ENCODE data around the gene RNLS. TPM values are rescaled to one million over a fixed set of nuclear protein-coding genes. Genes with fewer than 3 reads are reported as not detected.

Gene RNLS
- total RNA-seq, 1 experiment from 2014 or later = not detected

DNA sequence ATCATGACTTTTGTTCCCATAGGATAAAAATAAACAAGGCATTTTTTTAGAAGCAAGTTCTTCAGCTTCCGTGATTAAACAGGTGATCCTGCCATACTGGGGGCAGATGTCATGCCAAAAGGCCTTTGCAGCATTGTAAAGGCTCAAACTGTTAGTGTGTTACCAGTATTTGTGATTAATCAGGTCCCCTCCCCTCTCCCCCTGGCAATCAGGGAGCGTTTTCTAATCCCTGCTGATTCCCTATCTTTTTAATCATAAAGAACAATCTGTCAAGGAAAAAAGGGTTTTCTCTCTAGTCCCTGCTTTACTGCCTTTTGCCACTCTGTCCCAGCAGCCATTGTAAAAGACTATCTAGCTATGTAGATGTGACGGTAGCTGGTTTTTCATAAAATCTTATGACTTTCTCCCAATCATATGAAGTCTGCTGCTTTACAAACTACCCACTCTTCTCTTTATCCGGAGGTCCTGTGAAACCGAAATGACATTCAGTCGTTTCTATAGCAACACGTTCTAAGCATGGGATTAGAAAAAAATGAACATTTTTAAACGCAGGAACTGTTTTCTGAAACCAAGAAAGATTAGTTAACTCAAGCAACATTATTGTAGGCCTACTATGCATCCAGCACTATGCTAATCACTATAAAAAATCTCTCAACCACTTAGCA lies 210.9 kb downstream of the RNLS start:
- TF ChIP-seq, protein P1, sequence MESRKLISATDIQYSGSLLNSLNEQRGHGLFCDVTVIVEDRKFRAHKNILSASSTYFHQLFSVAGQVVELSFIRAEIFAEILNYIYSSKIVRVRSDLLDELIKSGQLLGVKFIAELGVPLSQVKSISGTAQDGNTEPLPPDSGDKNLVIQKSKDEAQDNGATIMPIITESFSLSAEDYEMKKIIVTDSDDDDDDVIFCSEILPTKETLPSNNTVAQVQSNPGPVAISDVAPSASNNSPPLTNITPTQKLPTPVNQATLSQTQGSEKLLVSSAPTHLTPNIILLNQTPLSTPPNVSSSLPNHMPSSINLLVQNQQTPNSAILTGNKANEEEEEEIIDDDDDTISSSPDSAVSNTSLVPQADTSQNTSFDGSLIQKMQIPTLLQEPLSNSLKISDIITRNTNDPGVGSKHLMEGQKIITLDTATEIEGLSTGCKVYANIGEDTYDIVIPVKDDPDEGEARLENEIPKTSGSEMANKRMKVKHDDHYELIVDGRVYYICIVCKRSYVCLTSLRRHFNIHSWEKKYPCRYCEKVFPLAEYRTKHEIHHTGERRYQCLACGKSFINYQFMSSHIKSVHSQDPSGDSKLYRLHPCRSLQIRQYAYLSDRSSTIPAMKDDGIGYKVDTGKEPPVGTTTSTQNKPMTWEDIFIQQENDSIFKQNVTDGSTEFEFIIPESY (IDR thresholded peaks at IDR 0.05; ENCODE audit: extremely low read depth, insufficient replicate concordance, low read length) = no peak
- TF ChIP-seq JUND (IDR thresholded peaks at IDR 0.05) (no peak), SIN3A (IDR thresholded peaks at IDR 0.05; ENCODE audit: low read depth) (no peak), SP1 (IDR thresholded peaks at IDR 0.05; ENCODE audit: low read depth) (no peak), ELF1 (IDR thresholded peaks at IDR 0.05; ENCODE audit: borderline replicate concordance, low read depth) (no peak), SRF (IDR thresholded peaks at IDR 0.05; ENCODE audit: low read depth) (no peak), EZH2 (IDR thresholded peaks at IDR 0.05) (no peak)
- TF ChIP-seq, protein P2, sequence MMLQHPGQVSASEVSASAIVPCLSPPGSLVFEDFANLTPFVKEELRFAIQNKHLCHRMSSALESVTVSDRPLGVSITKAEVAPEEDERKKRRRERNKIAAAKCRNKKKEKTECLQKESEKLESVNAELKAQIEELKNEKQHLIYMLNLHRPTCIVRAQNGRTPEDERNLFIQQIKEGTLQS (IDR thresholded peaks at IDR 0.05) = no peak
- ATAC-seq (no peak), DNase-seq (ENCODE audit: low read depth, low spot score) (no peak)
- no peak overlapping the region for H3K4me2 ChIP-seq (ENCODE audit: low read length)
- no peaks in the 10 kb centered on the region for H3K79me2 ChIP-seq (ENCODE audit: insufficient read depth, low read length)
- CTCF ChIA-PET = no interaction called here
- RAD21 ChIA-PET (ENCODE audit: low non-redundant PET in 1 of 2, low total read pairs in 2 of 2, uncharacterized antibody in 2 of 2, unreplicated experiment in 2 of 2) = no interaction called here
- intact Hi-C loops (cut with micrococcal nuclease) = no loop called here
- no TSS peak for BruUV-seq (replicated peaks)
- POLR2A ChIA-PET = no interaction called here
- H3K9ac ChIP-seq (ENCODE audit: low read length) = no peak overlapping the region
- H3K27me3 ChIP-seq (ENCODE audit: insufficient read depth, low read length) = no peaks in the 10 kb centered on the region
- no peaks in the 10 kb centered on the region for H4K20me1 ChIP-seq (ENCODE audit: insufficient read depth)
- H3K4me1 ChIP-seq (ENCODE audit: control insufficient read depth in 1 of 2, insufficient read depth in 2 of 2, low read length in 2 of 2) = no peaks in the 10 kb centered on the region
- H3K27ac ChIP-seq (ENCODE audit: low read depth, low read length) = no peak overlapping the region
- H3K9me2 ChIP-seq (ENCODE audit: insufficient read depth) = no peaks in the 10 kb centered on the region
- H3K9me3 ChIP-seq (ENCODE audit: control insufficient read depth in 1 of 2, insufficient read depth in 1 of 2, low read depth in 1 of 2, low read length in 2 of 2) = no peaks in the 10 kb centered on the region
- no peaks in the 10 kb centered on the region for H3K36me3 ChIP-seq (ENCODE audit: control insufficient read depth in 1 of 2, insufficient read depth in 2 of 2, low read length in 2 of 2)
- H3K4me3 ChIP-seq (replicated peaks in 1 of 2; ENCODE audit: low read depth in 1 of 2, low read length in 2 of 2) = no peak overlapping the region
- no peak overlapping the region for H2AFZ ChIP-seq (ENCODE audit: low read depth, low read length, poor library complexity, severe bottlenecking)

DNA sequence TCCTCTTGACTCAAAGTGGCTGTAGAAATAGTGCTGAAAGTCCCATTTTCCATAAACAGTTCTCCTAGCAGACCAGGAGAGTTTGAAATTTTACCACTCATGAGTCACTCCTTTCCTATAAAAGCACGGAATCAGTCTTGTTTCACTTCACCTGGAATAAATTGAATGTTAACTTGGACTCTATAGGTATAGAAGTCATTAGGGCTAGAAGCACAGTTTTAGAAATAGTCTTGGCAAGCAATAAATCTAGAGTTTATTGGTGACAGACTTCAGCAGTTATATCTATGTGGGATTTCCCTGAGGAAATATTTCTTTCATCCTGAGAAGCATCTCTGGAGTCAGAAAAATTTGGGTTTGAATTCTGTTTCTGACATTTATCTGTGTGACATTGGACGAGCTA lies 212.4 kb downstream of the RNLS start:
- ChIA-PET POLR2A (interaction anchor here (0.9 kb wide), 1 partner anchor 16 kb away, joined by 3 read pairs; no protein-coding TSS in a partner anchor), CTCF (no interaction called here), RAD21 (ENCODE audit: low non-redundant PET in 1 of 2, low total read pairs in 2 of 2, uncharacterized antibody in 2 of 2, unreplicated experiment in 2 of 2) (no interaction called here)
- Histone ChIP-seq H3K4me1 (ENCODE audit: control insufficient read depth in 1 of 2, insufficient read depth in 2 of 2, low read length in 2 of 2) (no peaks in the 10 kb centered on the region), H3K4me3 (replicated peaks in 1 of 2; ENCODE audit: low read depth in 1 of 2, low read length in 2 of 2) (no peak overlapping the region), H3K9me3 (ENCODE audit: control insufficient read depth in 1 of 2, insufficient read depth in 1 of 2, low read depth in 1 of 2, low read length in 2 of 2) (no peaks in the 10 kb centered on the region), H3K27ac (ENCODE audit: low read depth, low read length) (no peak overlapping the region), H3K9me2 (ENCODE audit: insufficient read depth) (no peaks in the 10 kb centered on the region), H3K79me2 (ENCODE audit: insufficient read depth, low read length) (no peaks in the 10 kb centered on the region), H3K4me2 (ENCODE audit: low read length) (no peak overlapping the region), H2AFZ (ENCODE audit: low read depth, low read length, poor library complexity, severe bottlenecking) (no peak overlapping the region), H3K9ac (ENCODE audit: low read length) (no peak overlapping the region), H4K20me1 (ENCODE audit: insufficient read depth) (no peaks in the 10 kb centered on the region), H3K27me3 (ENCODE audit: insufficient read depth, low read length) (no peaks in the 10 kb centered on the region), H3K36me3 (ENCODE audit: control insufficient read depth in 1 of 2, insufficient read depth in 2 of 2, low read length in 2 of 2) (no peaks in the 10 kb centered on the region)
- no TSS peak for BruUV-seq (replicated peaks)
- no peak for ATAC-seq
- intact Hi-C loops (cut with micrococcal nuclease) = no loop called here
- DNase-seq (ENCODE audit: low read depth, low spot score) = no peak
- TF ChIP-seq POLR2AphosphoS5 (IDR thresholded peaks at IDR 0.05; ENCODE audit: low read depth, low read length) (no peak), CBX3 (IDR thresholded peaks at IDR 0.05; ENCODE audit: low read depth) (no peak), ZFX (IDR thresholded peaks at IDR 0.05) (no peak), SIN3A (IDR thresholded peaks at IDR 0.05; ENCODE audit: low read depth) (no peak), TCF7L2 (IDR thresholded peaks at IDR 0.05; ENCODE audit: borderline replicate concordance, extremely low read depth, insufficient read depth, insufficient read length) (no peak), ZNF274 (IDR thresholded peaks at IDR 0.05; ENCODE audit: low read depth, low read length) (no peak), SP1 (IDR thresholded peaks at IDR 0.05; ENCODE audit: low read depth) (no peak), POLR2A (IDR thresholded peaks at IDR 0.05; ENCODE audit: borderline replicate concordance, extremely low read depth, insufficient read depth, insufficient read length) (no peak), SRF (IDR thresholded peaks at IDR 0.05; ENCODE audit: low read depth) (no peak)
- TF ChIP-seq, protein P2 (IDR thresholded peaks at IDR 0.05) = no peak
- TF ChIP-seq, protein P3, sequence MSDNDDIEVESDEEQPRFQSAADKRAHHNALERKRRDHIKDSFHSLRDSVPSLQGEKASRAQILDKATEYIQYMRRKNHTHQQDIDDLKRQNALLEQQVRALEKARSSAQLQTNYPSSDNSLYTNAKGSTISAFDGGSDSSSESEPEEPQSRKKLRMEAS (IDR thresholded peaks at IDR 0.05) = no peak
- TF ChIP-seq, protein P1 (IDR thresholded peaks at IDR 0.05; ENCODE audit: extremely low read depth, insufficient replicate concordance, low read length) = no peak

Data from HCT116 (cell line).